GM12878 (cell line): Measurements from ENCODE around the gene PRKAA1. TPM values are rescaled to one million over a fixed set of nuclear protein-coding genes. Genes with fewer than 3 reads are reported as not detected.

Experiments
- CBFB ChIP-seq: IDR thresholded peaks from 2 replicates; pipeline ENCODE4 v1.6.1; 2016; ENCODE audit warnings: antibody characterized with exemption, low read depth
- CBX3 ChIP-seq: fragments of 200-600 bp; sonication (generic); IDR thresholded peaks from 2 replicates; pipeline ENCODE4 v1.6.1; 2016; ENCODE audit warnings: low read depth, borderline replicate concordance
- CHD4 ChIP-seq: fragments of 200-600 bp; sonication (generic); IDR thresholded peaks from 2 replicates; pipeline ENCODE4 v1.6.1; 2016; ENCODE audit warnings: mild to moderate bottlenecking
- CREM ChIP-seq: IDR thresholded peaks from 2 replicates; pipeline ENCODE4 v1.6.1; 2014; ENCODE audit warnings: antibody characterized with exemption, low read depth
- DPF2 ChIP-seq: fragments of 450-650 bp; IDR thresholded peaks from 2 replicates; pipeline ENCODE4 v1.6.1; 2017; ENCODE audit warnings: mild to moderate bottlenecking
- EGR1 ChIP-seq, 2 experiments: IDR thresholded peaks; 1 replicate in 1 of 2; 2 replicates in 1 of 2; pipeline ENCODE4 v1.6.1; 2011 to 2012; ENCODE audit warnings: low read depth in 2 of 2, low read length in 2 of 2, borderline replicate concordance in 1 of 2, mild to moderate bottlenecking in 1 of 2, moderate library complexity in 1 of 2
- EP300 ChIP-seq, 2 experiments: fragments of 150-350 bp in 1 of 2; IDR thresholded peaks; 2 replicates each; pipeline ENCODE4 v1.6.1; 2011 to 2012; ENCODE audit warnings: low read depth in 2 of 2, low read length in 2 of 2, borderline replicate concordance in 1 of 2, improper control_type of control experiment in 1 of 2, inconsistent platforms in 1 of 2; ENCODE audit not compliant: control insufficient read depth in 1 of 2
- EZH2 ChIP-seq: IDR thresholded peaks from 2 replicates; pipeline ENCODE4 v1.6.1; 2012; ENCODE audit warnings: low read depth, mild to moderate bottlenecking, control low read depth, inconsistent platforms, low read length, borderline replicate concordance; ENCODE audit not compliant: control insufficient read depth
- MYB ChIP-seq: fragments of 150-350 bp; IDR thresholded peaks from 2 replicates; pipeline ENCODE4 v1.6.1; 2014; ENCODE audit warnings: mild to moderate bottlenecking, low read depth, low read length, borderline replicate concordance
- NFIC ChIP-seq: IDR thresholded peaks from 2 replicates; pipeline ENCODE4 v1.6.1; 2012; ENCODE audit warnings: low read depth, mild to moderate bottlenecking, inconsistent platforms, low read length, moderate library complexity
- NR2C1 ChIP-seq: fragments of 450-650 bp; IDR thresholded peaks from 2 replicates; pipeline ENCODE4 v1.6.1; 2017; ENCODE audit warnings: antibody characterized with exemption, mild to moderate bottlenecking, moderate library complexity
- PAX8 ChIP-seq: fragments of 450-650 bp; IDR thresholded peaks from 2 replicates; pipeline ENCODE4 v1.6.1; 2017; ENCODE audit warnings: mild to moderate bottlenecking, moderate library complexity
- POLR2AphosphoS5 ChIP-seq: IDR thresholded peaks from 2 replicates; pipeline ENCODE4 v1.6.1; 2011; ENCODE audit warnings: mild to moderate bottlenecking, low read length, inconsistent platforms
- SREBF1 ChIP-seq: IDR thresholded peaks from 2 replicates; pipeline ENCODE4 v1.6.1; 2012; ENCODE audit warnings: mild to moderate bottlenecking, low read length
- TCF7 ChIP-seq: IDR thresholded peaks from 2 replicates; pipeline ENCODE4 v1.6.1; 2014; ENCODE audit warnings: antibody characterized with exemption, borderline replicate concordance
- ZNF24 ChIP-seq: fragments of 450-650 bp; IDR thresholded peaks from 2 replicates; pipeline ENCODE4 v1.6.1; 2017; ENCODE audit warnings: antibody characterized with exemption, mild to moderate bottlenecking
- ZNF384 ChIP-seq: IDR thresholded peaks from 2 replicates; pipeline ENCODE4 v1.6.1; 2012; ENCODE audit warnings: low read depth, mild to moderate bottlenecking, low read length, improper control_type of control experiment, borderline replicate concordance
- polyA plus RNA-seq, 11 experiments: library from polyadenylated mRNA; depleted of rRNA in 4 of 11; unstranded in 6 of 11; stranded (reverse) in 5 of 11; fragments of >200 nt; fragmentation: Nextera tagmentation in 4 of 11; fragmentation: Illumina TruSeq in 1 of 11; extraction: Ambion mirVana in 4 of 11; extraction: Trizol in 1 of 11; gene quantifications; 1 replicate in 1 of 11; 2 replicates in 10 of 11; pipeline versions ENCODE4 v1.2.1 to v1.2.3, GENCODE V29; 2011 to 2016; ENCODE audit warnings: inconsistent platforms in 2 of 11, missing spikeins in 2 of 11, low read depth in 1 of 11
- total RNA-seq, 4 experiments: library from RNA; depleted of rRNA in 3 of 4; stranded (reverse); fragments of >200 nt in 3 of 4; fragmentation: Illumina TruSeq in 1 of 4; extraction: Trizol in 1 of 4; gene quantifications; 2 replicates each; pipeline versions ENCODE4 v1.2.1 to v1.2.3, GENCODE V29; 2013 to 2021
- TF ChIP-seq, protein P1 (sequence below): fragments of 450-650 bp; IDR thresholded peaks from 2 replicates; pipeline ENCODE4 v1.6.1; 2017; ENCODE audit warnings: mild to moderate bottlenecking, moderate library complexity
- TF ChIP-seq, protein P2 (sequence below): fragments of 450-650 bp; conservative IDR thresholded peaks from 2 replicates; pipeline ENCODE4 v1.6.1; 2017; ENCODE audit warnings: mild to moderate bottlenecking, moderate library complexity
- TF ChIP-seq, protein P3 (sequence below): IDR thresholded peaks from 2 replicates; pipeline ENCODE4 v1.6.1; 2011; ENCODE audit warnings: low read depth, mild to moderate bottlenecking, low read length, moderate library complexity, borderline replicate concordance; ENCODE audit errors: extremely low read depth
- TF ChIP-seq, protein P4 (sequence below): IDR thresholded peaks from 2 replicates; pipeline ENCODE4 v1.6.1; 2011; ENCODE audit warnings: mild to moderate bottlenecking, low read depth, low read length, moderate library complexity; ENCODE audit not compliant: insufficient replicate concordance

PRKAA1 gene
- total and polyA plus RNA-seq, 10 of the 15 experiments (the other 5 are each of a cell fraction or from before 2014, with no cell fraction given) = 13.6 to 55.5 (median 29.6) TPM

DNA sequence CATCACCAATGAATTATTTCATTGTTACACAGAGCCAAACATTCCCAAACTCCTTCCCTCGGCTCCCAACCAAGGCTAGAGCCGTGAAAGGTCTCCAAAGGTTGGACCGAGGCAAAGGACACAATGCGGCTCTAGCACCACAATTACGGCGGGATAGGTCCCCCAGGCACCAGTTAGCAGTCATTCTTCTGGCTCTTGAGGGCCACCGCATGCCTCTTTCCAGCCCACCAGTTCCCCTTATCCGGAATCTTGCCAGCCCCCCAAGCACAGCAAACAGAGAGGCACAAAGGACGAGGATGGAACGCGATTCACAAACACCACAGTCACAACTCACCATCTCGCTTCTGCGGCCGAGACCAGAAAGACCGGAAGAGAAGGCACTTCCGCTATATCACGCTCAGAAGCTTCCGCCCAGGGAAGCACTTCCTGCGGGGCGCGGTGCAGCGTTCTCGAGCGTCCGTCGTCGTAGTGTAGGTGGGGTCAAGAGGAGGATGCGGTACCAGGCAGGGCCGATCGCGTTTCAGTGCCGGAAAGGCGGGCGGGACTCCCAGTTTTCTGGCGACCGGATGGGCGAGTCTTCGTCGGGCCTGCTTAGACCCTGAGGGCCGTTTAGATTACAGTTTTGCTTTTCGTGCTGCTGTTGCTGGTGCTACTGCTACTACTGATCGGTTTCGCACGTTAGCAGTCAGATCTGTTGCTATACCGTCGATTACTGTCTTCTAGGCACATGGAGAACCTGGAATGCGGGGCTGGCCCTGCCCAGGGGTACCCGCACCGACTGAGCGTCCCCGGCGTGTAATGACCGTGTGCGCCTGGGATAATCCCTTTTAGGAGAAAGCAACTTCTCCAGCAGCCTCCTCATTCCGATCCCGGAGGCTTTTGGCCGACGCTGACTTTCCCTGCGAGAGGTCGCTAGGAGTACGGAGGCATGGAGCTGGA is 36.9 kb upstream of the PRKAA1 start, which contains the start of gene RPL37 (continued):
- TF ChIP-seq, protein P1, sequence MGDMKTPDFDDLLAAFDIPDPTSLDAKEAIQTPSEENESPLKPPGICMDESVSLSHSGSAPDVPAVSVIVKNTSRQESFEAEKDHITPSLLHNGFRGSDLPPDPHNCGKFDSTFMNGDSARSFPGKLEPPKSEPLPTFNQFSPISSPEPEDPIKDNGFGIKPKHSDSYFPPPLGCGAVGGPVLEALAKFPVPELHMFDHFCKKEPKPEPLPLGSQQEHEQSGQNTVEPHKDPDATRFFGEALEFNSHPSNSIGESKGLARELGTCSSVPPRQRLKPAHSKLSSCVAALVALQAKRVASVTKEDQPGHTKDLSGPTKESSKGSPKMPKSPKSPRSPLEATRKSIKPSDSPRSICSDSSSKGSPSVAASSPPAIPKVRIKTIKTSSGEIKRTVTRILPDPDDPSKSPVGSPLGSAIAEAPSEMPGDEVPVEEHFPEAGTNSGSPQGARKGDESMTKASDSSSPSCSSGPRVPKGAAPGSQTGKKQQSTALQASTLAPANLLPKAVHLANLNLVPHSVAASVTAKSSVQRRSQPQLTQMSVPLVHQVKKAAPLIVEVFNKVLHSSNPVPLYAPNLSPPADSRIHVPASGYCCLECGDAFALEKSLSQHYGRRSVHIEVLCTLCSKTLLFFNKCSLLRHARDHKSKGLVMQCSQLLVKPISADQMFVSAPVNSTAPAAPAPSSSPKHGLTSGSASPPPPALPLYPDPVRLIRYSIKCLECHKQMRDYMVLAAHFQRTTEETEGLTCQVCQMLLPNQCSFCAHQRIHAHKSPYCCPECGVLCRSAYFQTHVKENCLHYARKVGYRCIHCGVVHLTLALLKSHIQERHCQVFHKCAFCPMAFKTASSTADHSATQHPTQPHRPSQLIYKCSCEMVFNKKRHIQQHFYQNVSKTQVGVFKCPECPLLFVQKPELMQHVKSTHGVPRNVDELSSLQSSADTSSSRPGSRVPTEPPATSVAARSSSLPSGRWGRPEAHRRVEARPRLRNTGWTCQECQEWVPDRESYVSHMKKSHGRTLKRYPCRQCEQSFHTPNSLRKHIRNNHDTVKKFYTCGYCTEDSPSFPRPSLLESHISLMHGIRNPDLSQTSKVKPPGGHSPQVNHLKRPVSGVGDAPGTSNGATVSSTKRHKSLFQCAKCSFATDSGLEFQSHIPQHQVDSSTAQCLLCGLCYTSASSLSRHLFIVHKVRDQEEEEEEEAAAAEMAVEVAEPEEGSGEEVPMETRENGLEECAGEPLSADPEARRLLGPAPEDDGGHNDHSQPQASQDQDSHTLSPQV = no peak; the same call in 1 of the 2 replicates
- TF ChIP-seq, protein P2, sequence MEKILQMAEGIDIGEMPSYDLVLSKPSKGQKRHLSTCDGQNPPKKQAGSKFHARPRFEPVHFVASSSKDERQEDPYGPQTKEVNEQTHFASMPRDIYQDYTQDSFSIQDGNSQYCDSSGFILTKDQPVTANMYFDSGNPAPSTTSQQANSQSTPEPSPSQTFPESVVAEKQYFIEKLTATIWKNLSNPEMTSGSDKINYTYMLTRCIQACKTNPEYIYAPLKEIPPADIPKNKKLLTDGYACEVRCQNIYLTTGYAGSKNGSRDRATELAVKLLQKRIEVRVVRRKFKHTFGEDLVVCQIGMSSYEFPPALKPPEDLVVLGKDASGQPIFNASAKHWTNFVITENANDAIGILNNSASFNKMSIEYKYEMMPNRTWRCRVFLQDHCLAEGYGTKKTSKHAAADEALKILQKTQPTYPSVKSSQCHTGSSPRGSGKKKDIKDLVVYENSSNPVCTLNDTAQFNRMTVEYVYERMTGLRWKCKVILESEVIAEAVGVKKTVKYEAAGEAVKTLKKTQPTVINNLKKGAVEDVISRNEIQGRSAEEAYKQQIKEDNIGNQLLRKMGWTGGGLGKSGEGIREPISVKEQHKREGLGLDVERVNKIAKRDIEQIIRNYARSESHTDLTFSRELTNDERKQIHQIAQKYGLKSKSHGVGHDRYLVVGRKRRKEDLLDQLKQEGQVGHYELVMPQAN = peak; percentile 73
- TF ChIP-seq DPF2 (0 out of 2 replicates have a peak, but pooled peaks have one; percentile 62), POLR2AphosphoS5 (peak; percentile 100), PAX8 (0 out of 2 replicates have a peak, but pooled peaks have one; percentile 14), CHD4 (no peak), CREM (peak; percentile 93), EZH2 (no peak), EP300 (IDR thresholded peaks at IDR 0.05; ENCODE audit: borderline replicate concordance in 1 of 2, control insufficient read depth in 1 of 2, low read depth in 2 of 2, low read length in 2 of 2) (no peak), SREBF1 (peak; percentile 81), EGR1 (IDR thresholded peaks at IDR 0.05; ENCODE audit: borderline replicate concordance in 1 of 2, low read depth in 2 of 2, low read length in 2 of 2) (peak; percentile 68 to 74), NR2C1 (peak; percentile 99), CBX3 (no peak), ZNF384 (peak; percentile 29; the same call in 1 of the 2 replicates), MYB (peak; percentile 63; the same call in 1 of the 2 replicates), TCF7 (peak; percentile 64), ZNF24 (peak; percentile 85), CBFB (peak; percentile 98), NFIC (peak; percentile 63; the same call in 1 of the 2 replicates)
- TF ChIP-seq, protein P3, sequence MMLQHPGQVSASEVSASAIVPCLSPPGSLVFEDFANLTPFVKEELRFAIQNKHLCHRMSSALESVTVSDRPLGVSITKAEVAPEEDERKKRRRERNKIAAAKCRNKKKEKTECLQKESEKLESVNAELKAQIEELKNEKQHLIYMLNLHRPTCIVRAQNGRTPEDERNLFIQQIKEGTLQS = no peak
- TF ChIP-seq, protein P4, sequence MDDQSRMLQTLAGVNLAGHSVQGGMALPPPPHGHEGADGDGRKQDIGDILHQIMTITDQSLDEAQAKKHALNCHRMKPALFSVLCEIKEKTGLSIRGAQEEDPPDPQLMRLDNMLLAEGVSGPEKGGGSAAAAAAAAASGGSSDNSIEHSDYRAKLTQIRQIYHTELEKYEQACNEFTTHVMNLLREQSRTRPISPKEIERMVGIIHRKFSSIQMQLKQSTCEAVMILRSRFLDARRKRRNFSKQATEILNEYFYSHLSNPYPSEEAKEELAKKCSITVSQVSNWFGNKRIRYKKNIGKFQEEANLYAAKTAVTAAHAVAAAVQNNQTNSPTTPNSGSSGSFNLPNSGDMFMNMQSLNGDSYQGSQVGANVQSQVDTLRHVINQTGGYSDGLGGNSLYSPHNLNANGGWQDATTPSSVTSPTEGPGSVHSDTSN = no peak
